OCI-LY3 (cell line): ENCODE measurements around the gene CD33.

Source experiments
- H2AFZ ChIP-seq: fragments of 200-600, 300-600 bp; shearing (Covaris generic); 2 replicates; pipeline ENCODE4 v1.6.0; 2014; ENCODE audit warnings: antibody characterized with exemption, low read depth, low read length
- H3K27ac ChIP-seq: fragments of 200-600, 300-600 bp; sonication (generic); 2 replicates; pipeline ENCODE4 v1.5.1; 2014; ENCODE audit warnings: mild to moderate bottlenecking, low read length, moderate library complexity, mixed read lengths
- H3K27me3 ChIP-seq: fragments of 200-600, 300-600 bp; sonication (generic); 2 replicates; pipeline ENCODE4 v1.6.1; 2014; ENCODE audit warnings: low read depth, low read length, mixed read lengths
- H3K36me3 ChIP-seq: fragments of 200-600, 300-600 bp; sonication (generic); replicated peaks from 2 replicates; pipeline ENCODE3; 2014; ENCODE audit warnings: low read depth, low read length, mixed read lengths
- H3K4me1 ChIP-seq: fragments of 300-600, 200-600 bp; sonication (generic); 2 replicates; pipeline ENCODE4 v1.6.1; 2014; ENCODE audit warnings: low read length, mixed read lengths
- H3K4me2 ChIP-seq: fragments of 200-600, 300-600 bp; sonication (generic); 2 replicates; pipeline ENCODE4 v1.6.1; 2014; ENCODE audit warnings: low read length, mixed read lengths
- H3K4me3 ChIP-seq: fragments of 300-600, 200-600 bp; sonication (generic); 2 replicates; pipeline ENCODE4 v1.5.1; 2014; ENCODE audit warnings: antibody characterized with exemption, mild to moderate bottlenecking, low read length, moderate library complexity
- H3K79me2 ChIP-seq: fragments of 300-600, 200-600 bp; shearing (Covaris generic); 2 replicates; pipeline ENCODE4 v1.6.1; 2014; ENCODE audit warnings: mild to moderate bottlenecking, low read length, mixed read lengths
- H3K9ac ChIP-seq: fragments of 300-600, 200-600 bp; shearing (Covaris generic); 2 replicates; pipeline ENCODE4 v1.6.0; 2014; ENCODE audit warnings: mild to moderate bottlenecking, low read length, moderate library complexity
- H3K9me3 ChIP-seq: fragments of 200-600, 300-600 bp; shearing (Covaris generic); 2 replicates; pipeline ENCODE4 v1.6.1; 2014; ENCODE audit warnings: low read length, mixed read lengths; ENCODE audit not compliant: insufficient read depth
- H4K20me1 ChIP-seq: fragments of 200-600, 300-600 bp; sonication (generic); 2 replicates; pipeline ENCODE4 v1.6.1; 2016; ENCODE audit warnings: low read length, mixed read lengths; ENCODE audit not compliant: insufficient read depth
- EZH2phosphoT487 ChIP-seq: fragments of 200-600 bp; shearing (Covaris generic); IDR thresholded peaks from 2 replicates; pipeline ENCODE4 v1.6.1; 2018; ENCODE audit warnings: antibody characterized with exemption, mixed run types, low read depth
- TF ChIP-seq, protein P1 (sequence below): fragments of 200-600, 300-600 bp; sonication (generic); IDR thresholded peaks from 2 replicates; pipeline ENCODE4 v1.5.1; 2014; ENCODE audit warnings: antibody characterized with exemption, low read length, low read depth

CD33 gene

DNA sequence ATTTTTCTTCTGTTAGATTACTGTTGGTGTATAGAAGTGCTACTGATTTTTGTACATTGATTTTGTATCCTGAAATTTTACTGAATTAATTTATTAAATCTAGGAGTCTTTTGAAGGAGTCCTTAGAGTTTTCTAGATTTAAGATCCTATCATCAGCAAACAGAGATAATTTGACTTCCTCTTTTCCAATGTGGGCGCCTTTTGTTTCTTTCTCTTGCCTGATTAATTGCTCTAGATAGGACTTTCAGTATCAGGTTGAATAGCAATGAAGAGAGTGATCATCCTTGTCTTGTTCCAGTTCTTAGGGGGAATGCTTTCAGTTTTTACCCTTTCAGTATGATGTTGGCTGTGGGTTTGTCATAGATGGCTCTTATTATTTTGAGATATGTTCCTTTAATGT, 5.6 kb upstream of the CD33 start:
- no peaks in the 10 kb centered on the region for H3K4me1 ChIP-seq
- H3K36me3 ChIP-seq: no peaks in the 10 kb centered on the region
- TF ChIP-seq, protein P1, sequence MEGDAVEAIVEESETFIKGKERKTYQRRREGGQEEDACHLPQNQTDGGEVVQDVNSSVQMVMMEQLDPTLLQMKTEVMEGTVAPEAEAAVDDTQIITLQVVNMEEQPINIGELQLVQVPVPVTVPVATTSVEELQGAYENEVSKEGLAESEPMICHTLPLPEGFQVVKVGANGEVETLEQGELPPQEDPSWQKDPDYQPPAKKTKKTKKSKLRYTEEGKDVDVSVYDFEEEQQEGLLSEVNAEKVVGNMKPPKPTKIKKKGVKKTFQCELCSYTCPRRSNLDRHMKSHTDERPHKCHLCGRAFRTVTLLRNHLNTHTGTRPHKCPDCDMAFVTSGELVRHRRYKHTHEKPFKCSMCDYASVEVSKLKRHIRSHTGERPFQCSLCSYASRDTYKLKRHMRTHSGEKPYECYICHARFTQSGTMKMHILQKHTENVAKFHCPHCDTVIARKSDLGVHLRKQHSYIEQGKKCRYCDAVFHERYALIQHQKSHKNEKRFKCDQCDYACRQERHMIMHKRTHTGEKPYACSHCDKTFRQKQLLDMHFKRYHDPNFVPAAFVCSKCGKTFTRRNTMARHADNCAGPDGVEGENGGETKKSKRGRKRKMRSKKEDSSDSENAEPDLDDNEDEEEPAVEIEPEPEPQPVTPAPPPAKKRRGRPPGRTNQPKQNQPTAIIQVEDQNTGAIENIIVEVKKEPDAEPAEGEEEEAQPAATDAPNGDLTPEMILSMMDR: no peak
- no peak for TF ChIP-seq EZH2phosphoT487
- H3K9ac ChIP-seq: no peak overlapping the region
- H3K27ac ChIP-seq: no peak overlapping the region
- no peak overlapping the region for H3K4me2 ChIP-seq
- H2AFZ ChIP-seq: no peak overlapping the region
- no peak overlapping the region for H3K4me3 ChIP-seq
- H3K9me3 ChIP-seq: no peaks in the 10 kb centered on the region
- peaks cover 33% of the 10 kb centered on the region; the same call in 1 of the 2 replicates for H3K27me3 ChIP-seq
- no peaks in the 10 kb centered on the region for H3K79me2 ChIP-seq
- no peaks in the 10 kb centered on the region for H4K20me1 ChIP-seq

DNA sequence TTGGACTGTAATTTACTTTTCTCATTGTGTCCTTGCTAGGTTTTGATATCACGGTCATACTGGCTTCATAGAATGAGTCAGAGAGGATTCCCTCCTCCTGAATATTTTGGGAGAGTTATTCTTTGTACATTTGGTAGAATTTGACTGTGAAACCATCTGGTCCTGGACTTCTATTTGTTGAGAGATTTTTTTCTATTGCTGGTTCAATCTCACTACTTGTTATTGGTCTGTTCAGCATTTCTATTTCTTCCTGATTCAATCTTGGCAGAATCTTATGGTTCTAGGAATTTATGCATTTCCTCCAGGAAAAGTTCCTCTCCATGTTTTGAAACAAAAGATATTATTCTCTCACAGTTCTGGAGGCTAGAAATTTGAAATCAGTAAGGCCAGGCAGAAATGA, 4.9 kb upstream of the CD33 start:
- Histone ChIP-seq H3K36me3 (no peaks in the 10 kb centered on the region), H3K79me2 (no peaks in the 10 kb centered on the region), H3K27me3 (peaks cover 33% of the 10 kb centered on the region; the same call in 1 of the 2 replicates), H3K9me3 (no peaks in the 10 kb centered on the region), H4K20me1 (no peaks in the 10 kb centered on the region), H2AFZ (no peak overlapping the region), H3K9ac (no peak overlapping the region), H3K4me2 (no peak overlapping the region), H3K4me3 (no peak overlapping the region), H3K27ac (no peak overlapping the region), H3K4me1 (no peaks in the 10 kb centered on the region)
- TF ChIP-seq, protein P1: no peak
- no peak for TF ChIP-seq EZH2phosphoT487

DNA sequence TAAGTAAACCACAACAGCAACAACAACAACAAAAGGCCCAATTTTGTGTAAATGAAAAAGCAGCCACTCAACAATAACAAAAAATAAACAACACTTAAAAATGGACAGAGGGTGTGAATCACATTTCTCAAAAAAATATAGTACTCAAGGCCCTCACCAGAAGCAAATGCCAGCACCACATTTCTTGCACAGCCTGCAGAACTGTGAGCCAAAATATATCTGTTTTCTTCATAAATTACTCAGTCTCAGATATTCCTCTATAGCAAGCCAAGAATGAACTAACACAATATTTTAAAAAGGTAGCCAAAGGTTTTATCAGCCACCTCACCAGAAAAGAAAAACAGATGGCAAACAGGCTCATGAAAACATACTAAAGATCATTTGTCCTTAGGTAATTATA, 3.9 kb upstream of the CD33 start:
- no peak overlapping the region for H3K4me2 ChIP-seq
- H2AFZ ChIP-seq: no peak overlapping the region
- no peaks in the 10 kb centered on the region for H3K79me2 ChIP-seq
- H3K27me3 ChIP-seq: peaks cover 33% of the 10 kb centered on the region; the same call in 1 of the 2 replicates
- H3K27ac ChIP-seq: no peak overlapping the region
- H3K9me3 ChIP-seq: no peaks in the 10 kb centered on the region
- no peak overlapping the region for H3K9ac ChIP-seq
- no peak overlapping the region for H3K4me3 ChIP-seq
- no peak for TF ChIP-seq EZH2phosphoT487
- TF ChIP-seq, protein P1: no peak
- H3K36me3 ChIP-seq: no peaks in the 10 kb centered on the region
- H3K4me1 ChIP-seq: no peaks in the 10 kb centered on the region
- H4K20me1 ChIP-seq: no peaks in the 10 kb centered on the region

DNA sequence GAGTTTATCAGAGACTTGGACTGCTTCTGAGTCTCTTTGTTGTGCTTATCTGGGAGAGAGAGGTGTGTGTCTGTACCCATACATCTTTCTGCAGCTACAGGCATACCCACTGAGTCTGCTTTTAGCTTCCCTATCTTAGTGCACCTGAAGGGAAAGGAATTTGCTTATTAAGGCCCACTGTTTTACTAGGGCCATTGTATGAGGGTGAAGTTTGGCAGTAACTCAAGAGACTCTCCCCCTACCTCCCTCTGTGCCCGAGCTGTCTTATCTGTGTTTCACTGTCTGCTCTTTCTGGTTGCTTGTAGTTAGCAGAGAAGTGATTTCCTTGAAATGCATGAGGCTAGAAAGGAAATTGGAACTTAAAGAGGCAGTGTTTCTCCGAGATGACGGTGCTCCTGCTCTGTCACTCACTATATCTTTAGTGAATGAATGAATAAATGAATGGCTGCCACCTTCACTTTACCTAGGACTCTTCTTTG, 678 bp upstream of the CD33 start:
- H2AFZ ChIP-seq: no peak overlapping the region
- H3K4me3 ChIP-seq: no peak overlapping the region
- H3K9ac ChIP-seq: no peak overlapping the region
- H3K79me2 ChIP-seq: no peaks in the 10 kb centered on the region
- no peaks in the 10 kb centered on the region for H4K20me1 ChIP-seq
- H3K4me2 ChIP-seq: no peak overlapping the region
- TF ChIP-seq, protein P1: no peak
- no peak for TF ChIP-seq EZH2phosphoT487
- H3K27ac ChIP-seq: no peak overlapping the region
- H3K27me3 ChIP-seq: peaks cover 42% of the 10 kb centered on the region; the same call in 1 of the 2 replicates
- no peaks in the 10 kb centered on the region for H3K36me3 ChIP-seq
- H3K9me3 ChIP-seq: no peaks in the 10 kb centered on the region
- H3K4me1 ChIP-seq: no peaks in the 10 kb centered on the region
